Measurements from ENCODE around the gene FCHSD2. TPM values are rescaled to one million over a fixed set of nuclear protein-coding genes. Genes with fewer than 3 reads are reported as not detected.
A peak's percentile ranks its signal among the peaks of the same experiment; 100 is the strongest.

The FCHSD2 gene
- 11.8 TPM for total RNA-seq

DNA sequence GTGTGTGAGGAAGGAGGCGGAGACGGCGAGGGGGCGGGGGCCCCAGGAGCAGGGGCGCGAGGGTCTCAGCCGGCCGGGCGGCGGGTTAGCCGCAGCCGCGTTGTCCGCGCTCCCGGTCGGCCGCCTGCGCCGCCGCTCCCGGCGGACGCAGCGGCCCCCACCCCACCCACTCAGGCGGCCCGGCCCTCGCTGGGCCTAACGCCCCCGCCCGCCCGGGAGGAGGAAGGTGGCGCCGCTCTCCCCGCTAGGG lies at the start of gene FCHSD2:
FCHSD2 (minus strand) TSS at position 191 of the 250 bp plus-strand sequence. CDS start 441 bp downstream, outside the sequence.
- no peak for DNase-seq (ENCODE audit: low read depth in 2 of 3, low spot score in 2 of 3)

DNA sequence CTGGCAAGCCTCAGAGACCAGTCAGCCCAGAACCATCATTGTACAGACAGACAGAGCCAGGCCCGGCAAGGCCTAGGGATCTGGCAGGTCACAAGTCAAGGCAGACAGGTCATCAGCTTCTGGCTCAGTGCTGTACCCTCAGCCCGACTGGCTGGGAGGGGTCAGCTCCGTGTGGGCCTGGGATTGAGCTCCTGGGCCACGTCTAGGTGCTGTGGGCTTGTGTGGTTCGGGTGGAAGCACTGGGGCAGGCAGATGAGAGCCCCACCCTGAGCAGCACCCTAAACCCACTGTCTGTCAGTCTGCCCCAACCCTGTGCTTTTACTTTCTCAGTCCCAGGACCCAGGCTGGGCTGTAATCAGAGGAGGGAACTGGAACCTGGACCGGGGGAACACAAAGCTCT lies 49.0 kb upstream of the FCHSD2 start:
- DNase-seq (ENCODE audit: low read depth in 2 of 3, low spot score in 2 of 3), result no peak

DNA sequence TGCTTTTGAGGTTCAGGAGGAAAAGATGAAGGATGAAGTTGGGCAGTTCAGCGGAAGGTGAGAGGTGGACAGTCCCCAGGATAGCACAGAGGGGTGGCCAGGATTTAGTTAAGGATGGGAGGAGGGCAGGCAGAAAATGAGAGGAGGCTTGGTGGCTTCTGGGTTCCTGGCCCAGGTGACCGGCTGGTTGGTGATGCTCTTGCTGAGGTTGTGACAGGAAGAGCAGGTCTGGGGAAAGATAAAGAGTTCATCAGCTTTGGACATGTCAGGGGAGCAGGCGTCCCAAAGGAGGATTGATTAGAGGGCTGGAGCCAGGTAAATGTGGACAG lies 48.4 kb upstream of the FCHSD2 start:
- DNase-seq (ENCODE audit: low read depth in 2 of 3, low spot score in 2 of 3), result no peak

GRCh38 chr11:73189723-73190556 lies 47.8 kb upstream of the FCHSD2 start:
- no peak for DNase-seq (ENCODE audit: low read depth in 2 of 3, low spot score in 2 of 3)

DNA sequence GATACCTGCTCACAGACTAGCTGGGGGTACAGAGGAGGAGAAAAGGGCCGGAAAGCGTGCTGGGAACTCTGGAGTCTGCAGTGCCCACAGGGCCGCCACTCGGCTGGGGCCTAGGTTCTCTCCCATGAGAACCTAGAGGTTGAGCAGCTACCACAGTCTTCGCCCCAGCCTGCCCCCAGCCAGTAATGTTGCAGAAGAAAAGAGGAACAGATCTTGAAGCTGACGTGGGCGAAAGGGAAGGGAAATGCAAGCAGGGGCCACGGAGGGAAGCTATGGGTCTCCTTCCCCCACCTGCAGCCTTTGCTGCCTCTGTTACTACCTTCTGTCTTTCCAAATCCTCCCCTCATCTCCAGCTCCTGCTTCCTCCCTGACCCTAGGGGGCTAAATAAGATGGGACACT lies 47.2 kb upstream of the FCHSD2 start:
- DNase-seq (ENCODE audit: low read depth in 2 of 3, low spot score in 2 of 3), result peak in 2 of 3 donors; percentile 83 to 93

DNA sequence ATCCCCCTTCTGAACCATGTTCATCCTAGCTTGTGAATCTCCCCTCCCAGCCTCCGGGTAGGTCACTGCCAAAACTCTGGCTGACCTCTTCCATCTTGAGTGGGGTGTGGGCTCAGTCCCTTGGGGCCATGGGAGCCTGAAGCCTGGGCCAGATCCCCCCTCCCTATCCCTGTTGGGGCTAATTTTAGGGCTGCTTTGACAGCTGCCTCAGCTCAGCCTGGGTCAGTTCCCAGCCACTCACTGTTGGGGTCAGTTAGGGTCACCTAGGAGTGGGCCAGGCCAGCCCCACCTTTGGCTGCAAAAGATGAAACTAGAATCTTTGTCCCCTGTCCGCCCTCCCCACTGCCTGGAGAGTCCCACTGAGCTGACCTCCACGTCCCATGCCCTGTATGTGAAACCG lies 46.2 kb upstream of the FCHSD2 start:
- DNase-seq (ENCODE audit: low read depth in 2 of 3, low spot score in 2 of 3), result no peak

GRCh38 chr11:73187854-73188253 lies 45.7 kb upstream of the FCHSD2 start:
- DNase-seq (ENCODE audit: low read depth in 2 of 3, low spot score in 2 of 3), result no peak

GRCh38 chr11:73186886-73187285 lies 44.8 kb upstream of the FCHSD2 start:
- no peak for DNase-seq (ENCODE audit: low read depth in 2 of 3, low spot score in 2 of 3)

DNA sequence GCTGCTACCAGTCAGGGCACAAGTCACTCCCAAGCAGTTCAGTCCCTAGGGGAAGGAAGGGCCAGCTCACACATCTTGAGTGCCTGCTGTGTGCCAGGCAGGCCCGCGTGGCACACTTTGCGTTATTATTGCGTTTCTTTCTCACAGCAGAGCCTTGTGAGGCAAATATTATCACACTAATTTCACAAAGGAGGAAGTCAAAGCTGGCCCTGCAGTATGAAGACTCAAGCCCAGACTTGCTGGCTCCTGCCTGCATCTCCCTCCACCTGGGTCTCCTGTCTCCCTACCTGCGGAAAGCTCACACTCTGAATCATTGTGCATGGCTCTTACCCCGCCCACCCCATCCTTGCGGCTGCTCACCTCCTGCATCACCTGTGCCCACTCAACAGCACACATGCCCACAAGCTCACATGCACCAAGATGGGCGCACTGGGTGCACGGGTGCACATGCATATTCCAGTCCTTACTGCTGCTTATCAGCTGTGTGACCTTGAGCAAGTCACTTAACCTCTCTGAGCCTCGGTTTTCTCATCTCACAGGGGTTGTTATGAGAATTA lies 44.3 kb upstream of the FCHSD2 start:
- peak in 1 of 3 donors; percentile 40 for DNase-seq (ENCODE audit: low read depth in 2 of 3, low spot score in 2 of 3)

GRCh38 chr11:73185680-73186293 lies 43.7 kb upstream of the FCHSD2 start:
- DNase-seq (ENCODE audit: low read depth in 2 of 3, low spot score in 2 of 3), result no peak

DNA sequence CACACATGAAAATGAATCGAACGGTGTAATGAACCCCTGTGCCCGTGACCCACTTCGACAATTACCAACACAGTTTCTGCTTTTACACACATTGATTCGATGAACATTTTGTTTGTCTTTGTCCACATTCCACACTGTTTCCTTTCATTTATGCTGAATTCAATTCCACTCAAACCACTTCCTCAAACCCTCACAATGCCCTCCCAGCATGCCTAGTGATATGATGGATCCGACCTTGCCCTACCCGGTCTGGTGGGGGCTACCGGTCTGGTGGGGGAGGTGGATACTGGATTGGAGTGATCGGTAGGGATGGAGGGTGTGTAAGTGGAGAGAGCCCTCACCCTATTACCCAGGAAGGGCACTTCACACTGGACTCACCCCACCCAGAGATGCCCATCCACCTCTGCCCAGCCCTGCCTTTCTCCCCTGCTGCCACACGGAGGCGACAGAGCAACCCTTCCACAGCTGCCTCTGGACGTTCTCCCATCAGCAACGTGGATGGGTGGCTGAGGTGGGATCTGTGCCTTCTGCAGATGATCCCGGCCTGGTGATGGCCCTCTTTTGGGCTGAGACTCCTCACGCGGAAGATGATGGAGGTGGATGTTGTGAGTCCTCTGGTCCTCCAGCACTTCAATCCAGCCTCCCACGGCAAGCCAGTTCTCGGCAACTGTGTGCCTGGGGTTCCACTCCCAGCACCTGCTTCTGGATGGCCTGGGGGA lies 43.0 kb upstream of the FCHSD2 start:
- DNase-seq (ENCODE audit: low read depth in 2 of 3, low spot score in 2 of 3), result peak in 2 of 3 donors; percentile 70 to 82

DNA sequence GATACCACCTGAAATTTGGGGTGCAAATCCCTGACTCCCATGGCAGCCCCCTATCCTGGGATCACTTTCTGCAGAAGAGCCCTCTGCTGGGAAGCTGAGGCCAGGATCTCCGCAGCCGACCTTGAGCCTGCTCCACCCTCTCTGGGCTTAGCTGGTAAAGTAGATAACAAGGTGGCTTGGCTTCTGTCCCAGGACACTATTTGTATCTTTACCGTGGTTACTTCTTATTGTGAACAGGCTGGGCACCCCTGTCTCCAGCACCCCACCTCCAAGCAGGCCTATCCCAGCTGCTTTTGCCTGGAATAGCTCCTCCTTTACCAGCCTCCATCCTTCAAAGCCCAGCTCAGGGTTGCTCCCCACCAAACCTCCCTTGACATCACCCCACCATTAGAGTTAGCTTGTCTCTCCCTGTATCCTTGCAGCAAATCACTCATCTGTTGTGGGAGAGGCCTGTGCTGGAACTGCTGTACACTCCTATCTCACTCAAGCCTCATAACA lies 40.8 kb upstream of the FCHSD2 start:
- peak in 1 of 3 donors; percentile 53 for DNase-seq (ENCODE audit: low read depth in 2 of 3, low spot score in 2 of 3)

- DNase-seq (ENCODE audit: low read depth in 2 of 3, low spot score in 2 of 3), result no peak
These were observed 36.6 kb upstream of the FCHSD2 start for GRCh38 chr11:73178681-73179080.

DNA sequence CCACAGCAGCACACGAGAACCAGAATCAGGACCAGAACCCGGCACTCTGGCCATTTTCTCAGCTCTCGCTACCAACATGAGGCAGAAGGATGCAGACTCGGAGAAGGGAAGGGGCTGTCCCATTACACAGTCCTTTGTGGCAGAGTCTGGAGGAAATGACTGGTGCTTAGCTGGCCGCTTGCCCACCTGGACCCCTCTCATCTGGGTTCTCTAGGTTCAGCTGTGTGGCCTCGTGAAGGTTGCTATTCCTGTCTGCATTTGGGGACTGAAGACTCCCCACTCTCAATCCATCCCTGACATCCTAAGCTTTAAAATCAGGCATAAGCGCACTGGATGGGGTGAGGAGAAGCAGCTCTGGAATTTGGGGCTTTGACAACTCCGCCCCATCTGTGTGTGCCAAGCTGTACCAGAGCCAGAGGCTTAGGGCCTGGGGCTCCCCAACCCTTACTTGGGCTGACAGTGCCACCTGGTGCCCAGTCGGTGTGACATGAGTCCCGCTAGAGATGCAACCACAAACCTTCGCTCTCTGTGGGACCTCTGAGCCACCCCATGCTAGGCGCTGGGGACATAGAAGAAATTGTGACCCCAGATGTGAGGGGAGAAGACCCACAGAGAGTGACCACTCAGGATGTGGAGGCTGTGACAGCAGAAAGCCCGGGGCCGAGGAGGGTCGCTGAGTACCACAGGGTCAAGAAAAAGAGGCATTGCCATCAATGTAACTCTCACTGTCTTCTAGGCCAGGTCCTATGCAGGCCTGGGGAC lies 35.8 kb upstream of the FCHSD2 start:
- peak; percentile 54 to 93 (median 84) for DNase-seq (ENCODE audit: low read depth in 2 of 3, low spot score in 2 of 3)

GRCh38 chr11:73177380-73177777 lies 35.3 kb upstream of the FCHSD2 start:
- DNase-seq (ENCODE audit: low read depth in 2 of 3, low spot score in 2 of 3), result no peak

DNA sequence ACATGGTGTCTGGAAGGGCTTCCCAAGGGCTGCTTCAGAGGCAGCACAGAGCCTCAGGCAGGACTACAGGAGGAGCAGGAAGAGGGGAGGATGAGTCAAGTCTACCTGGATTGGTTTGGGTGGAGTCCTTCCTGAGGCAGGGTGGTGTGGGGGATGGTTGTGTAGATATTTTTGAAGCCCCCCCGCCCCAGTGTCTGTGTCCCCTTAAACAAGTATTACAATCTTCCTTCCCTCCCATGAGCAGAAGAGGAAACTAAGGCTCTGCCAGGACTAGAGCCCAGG lies 34.7 kb upstream of the FCHSD2 start:
- no peak for DNase-seq (ENCODE audit: low read depth in 2 of 3, low spot score in 2 of 3)

GRCh38 chr11:73176145-73176873 lies 34.2 kb upstream of the FCHSD2 start:
- DNase-seq (ENCODE audit: low read depth in 2 of 3, low spot score in 2 of 3), result no peak

GRCh38 chr11:73175551-73176144 lies 33.5 kb upstream of the FCHSD2 start:
- no peak for DNase-seq (ENCODE audit: low read depth in 2 of 3, low spot score in 2 of 3)

- DNase-seq (ENCODE audit: low read depth in 2 of 3, low spot score in 2 of 3), result no peak
These were observed 32.3 kb upstream of the FCHSD2 start for GRCh38 chr11:73174495-73174791.
